ENCODE measurements around the gene GPR78.
"Not testable (repeated sequence)": the region's sequence is repeated elsewhere in the genome, so short reads cannot be mapped to it uniquely, and the experiment has no call there.

The GPR78 gene

GRCh38 chr4:8570201-8570600 lies 10.0 kb upstream of the GPR78 start:
- H3K9ac ChIP-seq (ENCODE audit: low read depth, low read length) = no peak overlapping the region
- H3K9me3 ChIP-seq (ENCODE audit: insufficient read depth, low read depth, low read length) = no peaks in the 10 kb centered on the region
- no peaks in the 10 kb centered on the region for H3K36me3 ChIP-seq (ENCODE audit: insufficient read depth, low read length)
- WGBS = 100% methylated on average over 1 of the region's 1 CpG
- H3K27me3 ChIP-seq (ENCODE audit: insufficient read depth, low read length) = no peaks in the 10 kb centered on the region
- H3K4me3 ChIP-seq (ENCODE audit: low read length) = no peak overlapping the region
- no peak overlapping the region for H3K27ac ChIP-seq (ENCODE audit: low read depth, low read length)
- peaks cover 28% of the 10 kb centered on the region for H3K4me1 ChIP-seq (ENCODE audit: insufficient read depth, low read length)

GRCh38 chr4:8571702-8572685 lies 8.2 kb upstream of the GPR78 start:
- 87% methylated on average over 6 of the region's 6 CpGs for WGBS

DNA sequence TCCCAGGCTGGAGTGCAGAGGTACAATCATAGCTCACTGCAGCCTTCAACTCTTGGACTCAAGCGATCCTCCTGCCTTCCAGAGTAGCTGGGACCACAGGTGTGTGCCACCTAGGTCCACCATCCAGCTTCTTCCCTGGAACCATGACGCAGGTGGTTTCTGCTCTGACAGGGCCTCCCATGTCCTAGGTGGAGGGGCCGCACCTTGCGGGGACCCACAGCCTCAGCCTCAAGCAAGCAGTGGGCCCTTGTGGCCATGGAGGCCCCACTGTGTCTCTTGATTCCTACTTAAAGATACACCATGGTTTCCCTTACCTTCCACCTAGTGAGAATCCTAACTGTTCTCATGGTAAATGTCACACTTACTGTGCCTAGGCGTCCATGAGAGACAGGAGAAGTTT lies 6.9 kb upstream of the GPR78 start:
- peaks cover 9% of the 10 kb centered on the region for H3K4me1 ChIP-seq (ENCODE audit: insufficient read depth, low read length)
- 94% methylated on average over 5 of the region's 5 CpGs for WGBS
- H3K27me3 ChIP-seq (ENCODE audit: insufficient read depth, low read length) = peaks cover 10% of the 10 kb centered on the region
- H3K9ac ChIP-seq (ENCODE audit: low read depth, low read length) = no peak overlapping the region
- no peaks in the 10 kb centered on the region for H3K9me3 ChIP-seq (ENCODE audit: insufficient read depth, low read depth, low read length)
- H3K4me3 ChIP-seq (ENCODE audit: low read length) = no peak overlapping the region
- H3K27ac ChIP-seq (ENCODE audit: low read depth, low read length) = no peak overlapping the region
- H3K36me3 ChIP-seq (ENCODE audit: insufficient read depth, low read length) = no peaks in the 10 kb centered on the region

More at GRCh38 chr4:8571702-8572685, 8.2 kb upstream of the GPR78 start:
- no peak overlapping the region for H3K9ac ChIP-seq (ENCODE audit: low read depth, low read length)
- peaks cover 21% of the 10 kb centered on the region for H3K4me1 ChIP-seq (ENCODE audit: insufficient read depth, low read length)
- H3K27me3 ChIP-seq (ENCODE audit: insufficient read depth, low read length) = peaks cover 3% of the 10 kb centered on the region; the same call in 1 of the 2 replicates
- H3K9me3 ChIP-seq (ENCODE audit: insufficient read depth, low read depth, low read length) = no peaks in the 10 kb centered on the region
- no peaks in the 10 kb centered on the region for H3K36me3 ChIP-seq (ENCODE audit: insufficient read depth, low read length)
- no peak overlapping the region for H3K4me3 ChIP-seq (ENCODE audit: low read length)
- no peak overlapping the region for H3K27ac ChIP-seq (ENCODE audit: low read depth, low read length)

GRCh38 chr4:8574796-8575370 lies 5.3 kb upstream of the GPR78 start:
- 90% methylated on average over 5 of the region's 5 CpGs for WGBS
- H3K27me3 ChIP-seq (ENCODE audit: insufficient read depth, low read length) = peaks cover 25% of the 10 kb centered on the region
- no peak overlapping the region for H3K27ac ChIP-seq (ENCODE audit: low read depth, low read length)
- no peak overlapping the region for H3K9ac ChIP-seq (ENCODE audit: low read depth, low read length)
- no peaks in the 10 kb centered on the region for H3K36me3 ChIP-seq (ENCODE audit: insufficient read depth, low read length)
- H3K9me3 ChIP-seq (ENCODE audit: insufficient read depth, low read depth, low read length) = no peaks in the 10 kb centered on the region
- H3K4me3 ChIP-seq (ENCODE audit: low read length) = no peak overlapping the region
- peaks cover 3% of the 10 kb centered on the region; the same call in 1 of the 2 replicates for H3K4me1 ChIP-seq (ENCODE audit: insufficient read depth, low read length)

- H3K27ac ChIP-seq (ENCODE audit: low read depth, low read length) = no peak overlapping the region
- peaks cover 26% of the 10 kb centered on the region for H3K27me3 ChIP-seq (ENCODE audit: insufficient read depth, low read length)
- H3K9me3 ChIP-seq (ENCODE audit: insufficient read depth, low read depth, low read length) = no peaks in the 10 kb centered on the region
- H3K9ac ChIP-seq (ENCODE audit: low read depth, low read length) = no peak overlapping the region
- H3K36me3 ChIP-seq (ENCODE audit: insufficient read depth, low read length) = no peaks in the 10 kb centered on the region
- no peak overlapping the region for H3K4me3 ChIP-seq (ENCODE audit: low read length)
- 84% methylated on average over 4 of the region's 4 CpGs for WGBS
- H3K4me1 ChIP-seq (ENCODE audit: insufficient read depth, low read length) = peaks cover 4% of the 10 kb centered on the region; the same call in 1 of the 2 replicates
These were observed 4.7 kb upstream of the GPR78 start for GRCh38 chr4:8575457-8575856.

GRCh38 chr4:8576591-8576990 lies 3.6 kb upstream of the GPR78 start:
- not testable (repeated sequence) for H3K4me1 ChIP-seq (ENCODE audit: insufficient read depth, low read length); H3K9me3 ChIP-seq (ENCODE audit: insufficient read depth, low read depth, low read length); H3K36me3 ChIP-seq (ENCODE audit: insufficient read depth, low read length); H3K9ac ChIP-seq (ENCODE audit: low read depth, low read length); H3K27ac ChIP-seq (ENCODE audit: low read depth, low read length); H3K4me3 ChIP-seq (ENCODE audit: low read length)
- WGBS = 92% methylated on average over 5 of the region's 5 CpGs
- H3K27me3 ChIP-seq (ENCODE audit: insufficient read depth, low read length) = peaks cover 36% of the 10 kb centered on the region

- Histone ChIP-seq H3K9me3 (ENCODE audit: insufficient read depth, low read depth, low read length) (no peaks in the 10 kb centered on the region), H3K4me3 (ENCODE audit: low read length) (no peak overlapping the region), H3K9ac (ENCODE audit: low read depth, low read length) (no peak overlapping the region), H3K36me3 (ENCODE audit: insufficient read depth, low read length) (no peaks in the 10 kb centered on the region), H3K27ac (ENCODE audit: low read depth, low read length) (no peak overlapping the region), H3K27me3 (ENCODE audit: insufficient read depth, low read length) (peaks cover 40% of the 10 kb centered on the region), H3K4me1 (ENCODE audit: insufficient read depth, low read length) (peaks cover 4% of the 10 kb centered on the region; the same call in 1 of the 2 replicates)
- whole genome bisulfite sequencing = 85% methylated on average over 8 of the region's 8 CpGs
These were observed 3.1 kb upstream of the GPR78 start for GRCh38 chr4:8577046-8577445.

- Histone ChIP-seq H3K4me3 (ENCODE audit: low read length) (no peak overlapping the region), H3K27ac (ENCODE audit: low read depth, low read length) (no peak overlapping the region), H3K9me3 (ENCODE audit: insufficient read depth, low read depth, low read length) (no peaks in the 10 kb centered on the region), H3K36me3 (ENCODE audit: insufficient read depth, low read length) (no peaks in the 10 kb centered on the region), H3K27me3 (ENCODE audit: insufficient read depth, low read length) (peaks cover 49% of the 10 kb centered on the region), H3K9ac (ENCODE audit: low read depth, low read length) (no peak overlapping the region), H3K4me1 (ENCODE audit: insufficient read depth, low read length) (peaks cover 4% of the 10 kb centered on the region; the same call in 1 of the 2 replicates)
- WGBS = 88% methylated on average over 4 of the region's 4 CpGs
These were observed 2.2 kb upstream of the GPR78 start for GRCh38 chr4:8577972-8578371.

DNA sequence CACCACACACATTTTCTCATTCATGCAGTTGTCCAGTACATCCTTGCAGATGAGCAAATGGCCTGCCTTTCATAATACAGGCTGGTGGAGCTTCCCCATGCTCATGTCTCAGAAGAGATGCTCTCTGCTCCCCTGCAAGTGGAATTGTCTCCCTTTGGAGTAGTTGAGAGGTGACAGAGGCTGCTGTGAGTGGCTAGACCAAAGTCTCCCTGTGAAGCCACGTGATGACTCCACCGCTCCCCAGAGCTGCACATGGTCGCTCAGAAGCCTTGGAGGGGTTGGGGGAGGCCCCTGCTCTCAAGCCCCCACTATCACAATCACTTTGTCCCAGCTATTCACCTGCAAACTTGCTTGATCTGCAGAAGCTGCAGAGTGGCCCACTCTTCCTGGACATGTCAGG lies 1.5 kb upstream of the GPR78 start:
- H3K27ac ChIP-seq (ENCODE audit: low read depth, low read length) = no peak overlapping the region
- no peak overlapping the region for H3K4me3 ChIP-seq (ENCODE audit: low read length)
- 91% methylated on average over 3 of the region's 3 CpGs for WGBS
- H3K4me1 ChIP-seq (ENCODE audit: insufficient read depth, low read length) = peaks cover 4% of the 10 kb centered on the region; the same call in 1 of the 2 replicates
- H3K27me3 ChIP-seq (ENCODE audit: insufficient read depth, low read length) = peaks cover 55% of the 10 kb centered on the region
- H3K9ac ChIP-seq (ENCODE audit: low read depth, low read length) = no peak overlapping the region
- no peaks in the 10 kb centered on the region for H3K36me3 ChIP-seq (ENCODE audit: insufficient read depth, low read length)
- no peaks in the 10 kb centered on the region for H3K9me3 ChIP-seq (ENCODE audit: insufficient read depth, low read depth, low read length)

- Histone ChIP-seq H3K27me3 (ENCODE audit: insufficient read depth, low read length) (peaks cover 61% of the 10 kb centered on the region), H3K4me3 (ENCODE audit: low read length) (peak overlapping the region; percentile 26; the same call in 1 of the 2 replicates)
These were observed 469 bp upstream of the GPR78 start for GRCh38 chr4:8579526-8580320.

More at GRCh38 chr4:8579526-8580320, 469 bp upstream of the GPR78 start:
- peaks cover 4% of the 10 kb centered on the region; the same call in 1 of the 2 replicates for H3K4me1 ChIP-seq (ENCODE audit: insufficient read depth, low read length)
- H3K27ac ChIP-seq (ENCODE audit: low read depth, low read length) = no peak overlapping the region
- H3K9ac ChIP-seq (ENCODE audit: low read depth, low read length) = no peak overlapping the region
- H3K36me3 ChIP-seq (ENCODE audit: insufficient read depth, low read length) = no peaks in the 10 kb centered on the region
- WGBS = 26% methylated on average over 11 of the region's 12 CpGs
- no peaks in the 10 kb centered on the region for H3K9me3 ChIP-seq (ENCODE audit: insufficient read depth, low read depth, low read length)
